ENCODE results near the gene RIMS3.
"Not testable (repeated sequence)": the region's sequence is repeated elsewhere in the genome, so short reads cannot be mapped to it uniquely, and the experiment has no call there.

DNA sequence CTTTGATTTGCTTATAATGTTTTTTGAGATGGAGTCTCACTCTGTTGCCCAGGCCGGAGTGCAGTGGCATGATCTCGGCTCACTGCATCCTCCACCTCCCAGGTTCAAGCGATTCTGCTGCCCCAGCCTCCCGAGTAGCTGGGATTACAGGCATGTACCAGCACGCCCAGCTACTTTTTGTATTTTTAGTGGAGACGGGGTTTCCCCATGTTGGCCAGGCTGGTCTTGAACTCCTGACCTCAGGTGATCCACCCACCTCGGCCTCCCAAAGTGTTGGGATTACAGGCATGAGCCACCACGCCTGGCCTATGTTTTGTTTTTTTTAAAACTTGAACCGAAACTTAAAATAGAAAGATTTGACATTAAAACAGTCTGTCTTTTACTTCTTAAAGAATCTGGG, 37.3 kb upstream of the RIMS3 start:
- TF ChIP-seq, protein P1, sequence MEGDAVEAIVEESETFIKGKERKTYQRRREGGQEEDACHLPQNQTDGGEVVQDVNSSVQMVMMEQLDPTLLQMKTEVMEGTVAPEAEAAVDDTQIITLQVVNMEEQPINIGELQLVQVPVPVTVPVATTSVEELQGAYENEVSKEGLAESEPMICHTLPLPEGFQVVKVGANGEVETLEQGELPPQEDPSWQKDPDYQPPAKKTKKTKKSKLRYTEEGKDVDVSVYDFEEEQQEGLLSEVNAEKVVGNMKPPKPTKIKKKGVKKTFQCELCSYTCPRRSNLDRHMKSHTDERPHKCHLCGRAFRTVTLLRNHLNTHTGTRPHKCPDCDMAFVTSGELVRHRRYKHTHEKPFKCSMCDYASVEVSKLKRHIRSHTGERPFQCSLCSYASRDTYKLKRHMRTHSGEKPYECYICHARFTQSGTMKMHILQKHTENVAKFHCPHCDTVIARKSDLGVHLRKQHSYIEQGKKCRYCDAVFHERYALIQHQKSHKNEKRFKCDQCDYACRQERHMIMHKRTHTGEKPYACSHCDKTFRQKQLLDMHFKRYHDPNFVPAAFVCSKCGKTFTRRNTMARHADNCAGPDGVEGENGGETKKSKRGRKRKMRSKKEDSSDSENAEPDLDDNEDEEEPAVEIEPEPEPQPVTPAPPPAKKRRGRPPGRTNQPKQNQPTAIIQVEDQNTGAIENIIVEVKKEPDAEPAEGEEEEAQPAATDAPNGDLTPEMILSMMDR (IDR thresholded peaks at IDR 0.05; ENCODE audit: low read length): not testable (repeated sequence)
- TF ChIP-seq EZH2phosphoT487 (IDR thresholded peaks at IDR 0.05; ENCODE audit: low read length); EZH2 (optimal IDR thresholded peaks at IDR 0.05; ENCODE audit: low read depth, low read length): not testable (repeated sequence)
